DND-41 (cell line): Measurements from ENCODE around the gene SLC27A4.

Experiments used
- ATAC-seq: fragments of 200-7000 bp; cut with Tn5 transposase; 3 replicates; pipeline ENCODE4 v1.9.1; 2021; ENCODE audit warnings: low read depth; ENCODE audit not compliant: insufficient read depth
- DNase-seq: peaks from one replicate; pipeline ENCODE4 v3.0.0-alpha.2; 2020
- H2AFZ ChIP-seq: 2 replicates; pipeline ENCODE4 v1.6.0; 2012; ENCODE audit warnings: low read depth, low read length
- H3K27ac ChIP-seq: 2 replicates; pipeline ENCODE4 v1.5.1; 2012; ENCODE audit warnings: low read length, inconsistent platforms
- H3K27me3 ChIP-seq: fragments of 200-600 bp; sonication (generic); 2 replicates; pipeline ENCODE4 v1.6.0; 2012; ENCODE audit warnings: low read length, mild to moderate bottlenecking, inconsistent platforms; ENCODE audit not compliant: insufficient read depth, poor library complexity
- H3K36me3 ChIP-seq: 2 replicates; pipeline ENCODE4 v1.5.1; 2012; ENCODE audit warnings: low read length, inconsistent platforms; ENCODE audit not compliant: insufficient read depth
- H3K4me1 ChIP-seq: 2 replicates; pipeline ENCODE4 v1.5.1; 2012; ENCODE audit warnings: mild to moderate bottlenecking, low read length; ENCODE audit not compliant: insufficient read depth
- H3K4me2 ChIP-seq: 2 replicates; pipeline ENCODE4 v1.6.0; 2012; ENCODE audit warnings: mild to moderate bottlenecking, moderate library complexity, low read length, inconsistent platforms; ENCODE audit not compliant: insufficient read depth
- H3K4me3 ChIP-seq, 2 experiments: fragments of 200-600 bp in 1 of 2; shearing (Covaris generic) in 1 of 2; 2 replicates each; pipeline ENCODE4 v1.5.1; 2012 to 2016; ENCODE audit warnings: inconsistent platforms in 2 of 2, low read length in 2 of 2, mild to moderate bottlenecking in 2 of 2, low read depth in 1 of 2, moderate library complexity in 1 of 2
- H3K79me2 ChIP-seq: 2 replicates; pipeline ENCODE4 v1.6.0; 2012; ENCODE audit warnings: low read length, inconsistent platforms; ENCODE audit not compliant: insufficient read depth
- H3K9ac ChIP-seq: 2 replicates; pipeline ENCODE4 v1.6.0; 2012; ENCODE audit warnings: low read depth, mild to moderate bottlenecking, inconsistent platforms, low read length, moderate library complexity
- H3K9me3 ChIP-seq: 2 replicates; pipeline ENCODE4 v1.5.1; 2012; ENCODE audit warnings: low read length, moderate library complexity, mild to moderate bottlenecking, inconsistent platforms; ENCODE audit not compliant: insufficient read depth, severe bottlenecking
- H4K20me1 ChIP-seq: 2 replicates; pipeline ENCODE4 v1.6.0; 2012; ENCODE audit warnings: low read length; ENCODE audit not compliant: insufficient read depth
- EZH2 ChIP-seq: IDR thresholded peaks from 3 replicates; pipeline ENCODE4 v1.6.1; 2012; ENCODE audit warnings: borderline replicate concordance, low read depth, mild to moderate bottlenecking, moderate library complexity, low read length, inconsistent platforms; ENCODE audit not compliant: severe bottlenecking
- TF ChIP-seq, protein P1 (sequence below): IDR thresholded peaks from 2 replicates; pipeline ENCODE4 v1.5.1; 2012; ENCODE audit warnings: borderline replicate concordance, low read length, moderate library complexity, mild to moderate bottlenecking; ENCODE audit not compliant: poor library complexity, severe bottlenecking; ENCODE audit errors: extremely low read depth

The SLC27A4 gene

DNA sequence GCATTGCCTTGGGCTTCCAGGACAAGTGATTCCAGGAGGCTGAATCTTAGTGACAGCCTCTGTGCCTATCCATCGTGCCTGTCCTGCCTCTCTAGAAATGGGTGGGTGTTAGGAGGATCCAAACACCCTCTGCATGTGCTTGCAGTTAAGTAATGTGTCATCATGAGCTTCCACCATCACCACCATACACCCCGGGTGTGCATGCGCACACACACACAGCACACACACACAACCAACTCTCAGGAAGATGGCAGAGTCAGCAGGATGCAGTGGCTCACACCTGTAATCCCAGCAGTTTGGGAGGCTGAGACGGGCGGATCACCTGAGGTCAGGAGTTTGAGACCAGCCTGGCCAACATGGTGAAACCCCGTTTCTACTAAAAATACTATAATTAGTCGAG is 57.5 kb downstream of the SLC27A4 start:
- H3K4me3 ChIP-seq: no peak overlapping the region
- no peak overlapping the region for H3K27ac ChIP-seq
- H3K79me2 ChIP-seq: no peaks in the 10 kb centered on the region
- ATAC-seq (no peak), DNase-seq (no peak)
- H3K4me1 ChIP-seq: no peaks in the 10 kb centered on the region
- H3K27me3 ChIP-seq: no peaks in the 10 kb centered on the region
- no peak overlapping the region for H3K9ac ChIP-seq
- no peak overlapping the region for H2AFZ ChIP-seq
- no peaks in the 10 kb centered on the region for H3K9me3 ChIP-seq
- no peak overlapping the region for H3K4me2 ChIP-seq
- H4K20me1 ChIP-seq: no peaks in the 10 kb centered on the region
- TF ChIP-seq EZH2: no peak
- TF ChIP-seq, protein P1, sequence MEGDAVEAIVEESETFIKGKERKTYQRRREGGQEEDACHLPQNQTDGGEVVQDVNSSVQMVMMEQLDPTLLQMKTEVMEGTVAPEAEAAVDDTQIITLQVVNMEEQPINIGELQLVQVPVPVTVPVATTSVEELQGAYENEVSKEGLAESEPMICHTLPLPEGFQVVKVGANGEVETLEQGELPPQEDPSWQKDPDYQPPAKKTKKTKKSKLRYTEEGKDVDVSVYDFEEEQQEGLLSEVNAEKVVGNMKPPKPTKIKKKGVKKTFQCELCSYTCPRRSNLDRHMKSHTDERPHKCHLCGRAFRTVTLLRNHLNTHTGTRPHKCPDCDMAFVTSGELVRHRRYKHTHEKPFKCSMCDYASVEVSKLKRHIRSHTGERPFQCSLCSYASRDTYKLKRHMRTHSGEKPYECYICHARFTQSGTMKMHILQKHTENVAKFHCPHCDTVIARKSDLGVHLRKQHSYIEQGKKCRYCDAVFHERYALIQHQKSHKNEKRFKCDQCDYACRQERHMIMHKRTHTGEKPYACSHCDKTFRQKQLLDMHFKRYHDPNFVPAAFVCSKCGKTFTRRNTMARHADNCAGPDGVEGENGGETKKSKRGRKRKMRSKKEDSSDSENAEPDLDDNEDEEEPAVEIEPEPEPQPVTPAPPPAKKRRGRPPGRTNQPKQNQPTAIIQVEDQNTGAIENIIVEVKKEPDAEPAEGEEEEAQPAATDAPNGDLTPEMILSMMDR: no peak
- H3K36me3 ChIP-seq: no peaks in the 10 kb centered on the region

- Histone ChIP-seq H4K20me1 (no peaks in the 10 kb centered on the region), H3K79me2 (no peaks in the 10 kb centered on the region), H3K9me3 (no peaks in the 10 kb centered on the region), H3K4me1 (no peaks in the 10 kb centered on the region), H3K27me3 (no peaks in the 10 kb centered on the region), H3K4me2 (no peak overlapping the region), H2AFZ (no peak overlapping the region), H3K27ac (no peak overlapping the region), H3K9ac (no peak overlapping the region), H3K4me3 (no peak overlapping the region), H3K36me3 (no peaks in the 10 kb centered on the region)
- ATAC-seq (no peak), DNase-seq (no peak)
- TF ChIP-seq, protein P1: no peak
- no peak for TF ChIP-seq EZH2
Measured at GRCh38 chr9:128399861-128400260, 59.5 kb downstream of the SLC27A4 start.

DNA sequence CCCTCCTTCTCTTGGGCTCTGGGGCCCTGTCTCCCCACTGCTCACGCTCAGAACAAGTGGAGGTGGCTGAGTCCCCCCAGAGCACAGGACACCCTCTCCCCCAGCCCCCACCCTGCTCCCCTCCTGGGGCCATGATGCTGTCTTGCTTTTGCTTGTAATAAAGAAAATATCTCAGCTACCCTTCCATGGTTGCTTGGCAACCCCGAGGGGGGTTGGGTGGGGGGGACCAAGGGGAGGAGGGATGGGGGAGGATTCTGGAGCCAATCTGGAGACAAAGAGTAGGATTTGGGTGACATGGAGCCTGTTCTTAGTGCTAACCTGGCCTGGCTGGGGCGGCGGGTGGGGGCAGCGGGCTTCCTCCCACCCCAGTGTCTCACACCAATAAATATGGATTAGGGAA is 64.2 kb downstream of the SLC27A4 start:
- no peaks in the 10 kb centered on the region for H3K36me3 ChIP-seq
- no peak overlapping the region for H2AFZ ChIP-seq
- no peak overlapping the region for H3K4me2 ChIP-seq
- no peaks in the 10 kb centered on the region for H3K27me3 ChIP-seq
- H3K9ac ChIP-seq: no peak overlapping the region
- H3K4me3 ChIP-seq: no peak overlapping the region
- ATAC-seq (no peak), DNase-seq (no peak)
- no peaks in the 10 kb centered on the region for H4K20me1 ChIP-seq
- TF ChIP-seq, protein P1: no peak
- no peak for TF ChIP-seq EZH2
- H3K4me1 ChIP-seq: no peaks in the 10 kb centered on the region
- no peaks in the 10 kb centered on the region for H3K79me2 ChIP-seq
- H3K27ac ChIP-seq: no peak overlapping the region
- H3K9me3 ChIP-seq: no peaks in the 10 kb centered on the region
